HepG2 (cell line): Measurements from ENCODE around the gene STAT4. TPM values are rescaled to one million over a fixed set of nuclear protein-coding genes. Genes with fewer than 3 reads are reported as not detected.

Experiments used
- ATAC-seq: fragments of 200-7000 bp; cut with Tn5 transposase; 3 replicates; pipeline ENCODE4 v1.9.1; 2020; ENCODE audit warnings: mild to moderate bottlenecking, moderate library complexity
- BruUV-seq: library from RNA; stranded (reverse); fragments of 400-500 nt; replicated peaks from 2 replicates; lab custom pipeline; 2021; lab: Mats Ljungman, UMichigan
- CTCF ChIA-PET: fragments of 300-600 bp; formaldehyde crosslinking; extraction: SDS; loops from one replicate; lab custom pipeline; 2021; ENCODE audit warnings: low total read pairs, inconsistent platforms, low intra/inter-chr PET ratio; lab: Yijun Ruan, JAX
- POLR2A ChIA-PET: fragments of 350-600 bp; sonication (Branson Sonifier 250); formaldehyde crosslinking; loops from one replicate; lab custom pipeline; 2020; ENCODE audit warnings: antibody characterized with exemption, inconsistent platforms; lab: Yijun Ruan, JAX
- DNase-seq: peaks from one replicate; pipeline ENCODE4 v3.0.0-alpha.2; 2015; ENCODE audit warnings: low spot score
- FAIRE-seq: peaks from 3 replicates; lab custom pipeline; 2011; peaks lifted over from hg19 to GRCh38; lab: Jason Lieb, UNC
- H2AFZ ChIP-seq: one replicate; pipeline ENCODE4 v1.6.1; 2011; ENCODE audit warnings: low read length, inconsistent platforms
- H3K27ac ChIP-seq: fragments of 300-600 bp; 3 replicates; pipeline ENCODE4 v1.8.0; 2011; ENCODE audit warnings: mixed run types, mild to moderate bottlenecking, mixed read lengths, low read length, inconsistent platforms; ENCODE audit not compliant: insufficient read depth; ENCODE audit errors: extremely low read length
- H3K27me3 ChIP-seq, 2 experiments: fragments of 200-600 bp in 1 of 2; 2 replicates in 1 of 2; 3 replicates in 1 of 2; pipeline versions ENCODE4 v1.6.0 to v1.8.0; 2011; ENCODE audit warnings: low read length in 2 of 2, mild to moderate bottlenecking in 2 of 2, moderate library complexity in 2 of 2, inconsistent platforms in 1 of 2; ENCODE audit not compliant: insufficient read depth in 2 of 2, control insufficient read depth in 1 of 2
- H3K36me3 ChIP-seq, 2 experiments: fragments of 200-600 bp in 1 of 2; replicated peaks in 1 of 2; 2 replicates in 1 of 2; 3 replicates in 1 of 2; pipeline versions ENCODE4 v1.5.1 to v1.8.0; 2011; ENCODE audit warnings: low read length in 2 of 2, inconsistent platforms in 1 of 2; ENCODE audit not compliant: insufficient read depth in 2 of 2, control insufficient read depth in 1 of 2
- H3K4me1 ChIP-seq: 2 replicates; pipeline ENCODE4 v1.5.1; 2012; ENCODE audit warnings: low read length, inconsistent platforms; ENCODE audit not compliant: insufficient read depth
- H3K4me2 ChIP-seq: 2 replicates; pipeline ENCODE4 v1.6.0; 2011; ENCODE audit warnings: low read depth, low read length, inconsistent platforms
- H3K4me3 ChIP-seq, 3 experiments: fragments of 200-600 bp in 1 of 3; sonication (generic), shearing (Covaris generic) in 1 of 3; replicated peaks in 1 of 3; 2 replicates each; pipeline ENCODE4 v1.5.1; 2011 to 2016; ENCODE audit warnings: low read length in 3 of 3, inconsistent platforms in 2 of 3, low read depth in 2 of 3, mild to moderate bottlenecking in 2 of 3, control low read depth in 1 of 3, mixed read lengths in 1 of 3; ENCODE audit not compliant: insufficient read depth in 1 of 3
- H3K79me2 ChIP-seq: one replicate; pipeline ENCODE4 v1.6.1; 2011; ENCODE audit warnings: low read length, inconsistent platforms; ENCODE audit not compliant: insufficient read depth
- H3K9ac ChIP-seq: 2 replicates; pipeline ENCODE4 v1.6.0; 2011; ENCODE audit warnings: mild to moderate bottlenecking, low read depth, low read length, inconsistent platforms; ENCODE audit not compliant: insufficient read depth
- H3K9me3 ChIP-seq: 2 replicates; pipeline ENCODE4 v1.5.1; 2012; ENCODE audit warnings: mild to moderate bottlenecking, low read length
- H4K20me1 ChIP-seq: 2 replicates; pipeline ENCODE4 v1.6.0; 2011; ENCODE audit warnings: inconsistent platforms, mild to moderate bottlenecking, low read length, moderate library complexity; ENCODE audit not compliant: insufficient read depth
- SOX13 ChIP-seq, 3 experiments: fragments of 450-650 bp in 1 of 3; sonication (generic) in 1 of 3; formaldehyde crosslinking in 1 of 3; IDR thresholded peaks in 2 of 3; conservative IDR thresholded peaks in 1 of 3; 2 replicates each; pipeline versions ENCODE4 v1.5.0 to v1.6.1; 2016 to 2020; ENCODE audit warnings: antibody characterized with exemption in 1 of 3, mild to moderate bottlenecking in 1 of 3, missing compliant biosample characterization in 1 of 3, missing genetic modification reagents in 1 of 3, moderate library complexity in 1 of 3
- ZNF468 ChIP-seq: sonication (generic); formaldehyde crosslinking; IDR thresholded peaks from 2 replicates; pipeline ENCODE4 v1.8.0; 2022; ENCODE audit warnings: mild to moderate bottlenecking, moderate library complexity, missing genetic modification reagents
- ZNF609 ChIP-seq: sonication (generic); formaldehyde crosslinking; IDR thresholded peaks from 2 replicates; pipeline ENCODE4 v1.4.0; 2020; ENCODE audit warnings: mild to moderate bottlenecking, missing genetic modification reagents, borderline replicate concordance
- ZNF709 ChIP-seq: sonication (generic); formaldehyde crosslinking; IDR thresholded peaks from 2 replicates; pipeline ENCODE4 v1.5.0; 2020; ENCODE audit warnings: mild to moderate bottlenecking, missing genetic modification reagents
- ZNF792 ChIP-seq: IDR thresholded peaks from 2 replicates; pipeline ENCODE4 v1.6.1; 2016
- WGBS: methylation state at CpG from one replicate; pipeline ENCODE4 v1.1.6; 2017; ENCODE audit warnings: low lambda C conversion rate; 5-methylcytosine and 5-hydroxymethylcytosine counted together
- in situ Hi-C: cut with HindIII; loops from 2 replicates; pipeline ENCODE4 v1.10.0; 2017; ENCODE audit warnings: low pct_unique_long_range_greater_than_20kb; ENCODE audit not compliant: extremely low pct_ligation_motif_present
- intact Hi-C: fragments of 100-400 bp; cut with micrococcal nuclease; formaldehyde crosslinking; loops from one replicate; pipeline ENCODE4 v1.10.0; 2022; ENCODE audit not compliant: unreplicated experiment
- polyA plus RNA-seq, 8 experiments: library from polyadenylated mRNA; depleted of rRNA in 3 of 8; stranded (reverse) in 7 of 8; unstranded in 1 of 8; fragments of >200 nt; fragmentation: Illumina TruSeq in 4 of 8; extraction: Trizol in 4 of 8; gene quantifications; 2 replicates each; pipeline versions ENCODE4 v1.2.1 to v1.2.3, GENCODE V29; 2011 to 2016; ENCODE audit warnings: low read depth in 4 of 8, missing spikeins in 1 of 8, mixed read lengths in 1 of 8; ENCODE audit not compliant: insufficient read depth in 1 of 8
- total RNA-seq, 5 experiments: library from RNA; depleted of rRNA; stranded (reverse); fragments of >200 nt; fragmentation: Illumina TruSeq; extraction: Trizol; gene quantifications; 2 replicates each; pipeline ENCODE4 v1.2.3, GENCODE V29; 2016; ENCODE audit warnings: low read depth in 1 of 5

The STAT4 gene
- total and polyA plus RNA-seq, 2 of the 13 experiments (the other 11 are each of a cell fraction or from before 2014, with no cell fraction given), result 0.37 TPM; not detected in 1

DNA sequence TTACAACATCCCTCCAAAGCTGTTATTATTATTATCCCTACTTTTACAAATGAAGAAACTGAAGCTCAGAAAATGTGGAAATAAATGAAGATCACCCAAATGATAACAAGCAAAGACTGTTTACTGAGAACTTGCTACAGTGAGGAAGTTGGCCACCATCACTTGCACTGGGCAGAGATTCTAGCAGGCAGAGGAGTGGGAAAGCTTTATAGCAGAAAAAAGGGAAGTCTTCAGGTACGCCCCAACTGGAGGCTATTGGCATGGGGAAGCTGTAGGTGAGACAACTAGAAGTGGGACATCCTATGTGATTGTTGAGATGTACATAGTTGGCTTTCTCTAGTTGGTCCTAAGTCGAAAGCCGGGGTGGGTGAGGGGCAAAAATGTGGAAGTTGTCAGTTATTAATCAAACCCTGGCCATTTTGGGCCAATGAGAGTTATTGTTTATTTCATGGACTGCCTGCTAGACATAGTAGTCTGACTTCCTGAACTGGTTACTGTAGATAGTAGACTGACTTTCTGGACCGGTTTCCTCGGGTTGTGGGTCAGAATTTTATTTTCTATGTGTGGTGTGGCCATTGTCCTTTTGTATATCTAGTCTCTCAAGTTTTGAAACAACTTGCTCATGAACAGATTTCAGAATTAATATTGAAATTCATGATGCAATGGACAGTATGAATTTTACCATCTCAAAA is 40.2 kb upstream of the STAT4 start:
- Histone ChIP-seq H3K79me2 (no peaks in the 10 kb centered on the region), H2AFZ (no peak overlapping the region), H3K27ac (no peak overlapping the region), H3K4me1 (0 out of 2 replicates have a peak, but pooled peaks cover 12% of the 10 kb centered on the region), H3K36me3 (no peaks in the 10 kb centered on the region), H3K4me2 (no peak overlapping the region), H3K27me3 (no peaks in the 10 kb centered on the region), H3K4me3 (no peak overlapping the region), H3K9me3 (peaks cover 6% of the 10 kb centered on the region; the same call in 1 of the 2 replicates), H4K20me1 (no peaks in the 10 kb centered on the region), H3K9ac (no peak overlapping the region)
- intact Hi-C loops (no loop called here), in situ Hi-C loops (no loop called here)
- no peak for FAIRE-seq
- ChIA-PET CTCF (no interaction called here), POLR2A (no interaction called here)
- BruUV-seq, result no TSS peak
- ATAC-seq, result no peak
- TF ChIP-seq ZNF709 (CRISPR knock-in tag) (no peak), ZNF468 (CRISPR knock-in tag) (no peak), ZNF792 (CRISPR knock-in tag) (peak; percentile 61; the same call in 1 of the 2 replicates), ZNF609 (CRISPR knock-in tag) (no peak), SOX13 (IDR thresholded peaks at IDR 0.05) (no peak), SOX13 (CRISPR knock-in tag; conservative IDR thresholded peaks at IDR 0.05 in 1 of 2, IDR thresholded peaks at IDR 0.05 in 1 of 2) (no peak)
- 26% methylated on average over 5 of the region's 5 CpGs for WGBS
- DNase-seq, result no peak
